Small intestine (tissue), 7 donors: ENCODE results near the gene GLI3. TPM values are rescaled to one million over a fixed set of nuclear protein-coding genes. Genes with fewer than 3 reads are reported as not detected.

ENCODE experiments used
- DNase-seq, 2 donors: peaks; one replicate each; pipeline versions ENCODE4 v3.0.0 to v3.0.0-alpha.2; 2013
- FAIRE-seq: peaks from 2 replicates; lab custom pipeline; 2012; peaks lifted over from hg19 to GRCh38; lab: Jason Lieb, UNC
- H3K27ac ChIP-seq, 3 donors: one replicate each; pipeline ENCODE4 v1.5.1; 2013; ENCODE audit warnings: low read length in 2 of 3, mild to moderate bottlenecking in 2 of 3, control low read depth in 1 of 3, inconsistent platforms in 1 of 3, low read depth in 1 of 3, moderate library complexity in 1 of 3
- H3K27me3 ChIP-seq, 3 donors: one replicate each; pipeline ENCODE4 v1.6.1; 2013; ENCODE audit warnings: low read length in 3 of 3, inconsistent platforms in 1 of 3; ENCODE audit not compliant: control insufficient read depth in 3 of 3, insufficient read depth in 3 of 3
- H3K36me3 ChIP-seq, 3 donors: one replicate each; pipeline ENCODE4 v1.6.1; 2013; ENCODE audit warnings: low read length in 3 of 3, inconsistent platforms in 1 of 3, low read depth in 1 of 3, mild to moderate bottlenecking in 1 of 3, moderate library complexity in 1 of 3; ENCODE audit not compliant: control insufficient read depth in 3 of 3, insufficient read depth in 2 of 3
- H3K4me1 ChIP-seq, 3 donors: one replicate each; pipeline ENCODE4 v1.6.1; 2013; ENCODE audit warnings: low read length in 2 of 3, inconsistent platforms in 1 of 3, low read depth in 1 of 3, mild to moderate bottlenecking in 1 of 3, moderate library complexity in 1 of 3; ENCODE audit not compliant: control insufficient read depth in 3 of 3, insufficient read depth in 2 of 3
- H3K4me3 ChIP-seq, 3 donors: one replicate each; pipeline ENCODE4 v1.5.1; 2013; ENCODE audit warnings: low read length in 3 of 3, control low read depth in 1 of 3, inconsistent platforms in 1 of 3, low read depth in 1 of 3, mild to moderate bottlenecking in 1 of 3, moderate library complexity in 1 of 3
- H3K9me3 ChIP-seq, 2 donors: one replicate each; pipeline ENCODE4 v1.6.1; 2013; ENCODE audit warnings: low read depth in 1 of 2, low read length in 1 of 2; ENCODE audit not compliant: control insufficient read depth in 2 of 2, insufficient read depth in 1 of 2
- WGBS, 3 donors: extraction: QIAGEN DNeasy Blood & Tissue Kit; methylation state at CpG; one replicate each; pipeline ENCODE4 v1.1.7; 2013; 5-methylcytosine and 5-hydroxymethylcytosine counted together
- polyA plus RNA-seq, 4 donors: library from polyadenylated mRNA; stranded (reverse) in 3 of 4; unstranded in 1 of 4; fragments of 200-250 nt in 3 of 4; fragments of 120-200 nt in 1 of 4; gene quantifications; one replicate each; pipeline versions ENCODE4 v1.2.1 to v1.2.3, GENCODE V29; 2013
- donor health status: healthy with polysubstance abuse.
- donor health status: control.
- donor health status: control.
- donor health status: Bipolar disorder and iron deficiency.
- donor health status: healthy.

Gene GLI3
- polyA plus RNA-seq, 4 donors: 0.54 to 2.7 (median 1.8) TPM; not detected in 1

DNA sequence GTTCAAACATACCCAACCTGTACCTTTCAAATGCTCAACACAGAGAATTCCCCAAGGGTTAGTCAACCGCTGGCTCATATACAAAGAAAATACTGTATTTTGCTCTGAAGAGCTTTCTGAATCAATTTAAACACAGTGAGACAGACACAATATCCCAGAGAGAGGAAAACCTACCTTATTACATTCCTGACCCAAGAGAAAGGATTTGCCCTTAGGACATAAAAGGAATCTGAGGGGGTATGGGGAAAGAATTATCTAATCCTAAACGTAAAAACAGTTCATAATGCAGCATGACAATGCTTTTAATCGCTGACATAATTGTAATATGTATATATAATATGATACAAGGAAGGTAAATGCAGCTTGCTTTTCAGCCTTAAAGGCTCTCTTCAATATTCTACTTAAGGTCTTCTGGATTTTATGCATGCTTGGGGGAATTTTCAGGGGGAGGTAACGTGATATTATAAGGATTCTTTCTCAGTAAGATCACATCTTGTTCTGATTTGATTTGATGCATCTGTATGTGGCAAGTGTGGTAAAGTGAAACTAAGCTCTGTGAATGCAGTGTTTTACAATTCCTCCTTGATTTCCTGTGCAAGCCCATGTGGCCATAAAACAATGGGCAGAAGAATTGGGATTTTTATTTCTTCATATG lies 240.5 kb downstream of the GLI3 start:
- no peak overlapping the region for H3K4me3 ChIP-seq
- no peak for FAIRE-seq
- no peaks in the 10 kb centered on the region for H3K9me3 ChIP-seq
- H3K36me3 ChIP-seq: no peaks in the 10 kb centered on the region
- DNase-seq: no peak
- H3K27ac ChIP-seq: no peak overlapping the region
- no peaks in the 10 kb centered on the region for H3K4me1 ChIP-seq
- 53 to 68% (median 62%) methylated on average over 4 of the region's 4 CpGs for WGBS, 3 donors
- peaks cover 0 to 2% (median 0%) of the 10 kb centered on the region in 3 donors for H3K27me3 ChIP-seq

DNA sequence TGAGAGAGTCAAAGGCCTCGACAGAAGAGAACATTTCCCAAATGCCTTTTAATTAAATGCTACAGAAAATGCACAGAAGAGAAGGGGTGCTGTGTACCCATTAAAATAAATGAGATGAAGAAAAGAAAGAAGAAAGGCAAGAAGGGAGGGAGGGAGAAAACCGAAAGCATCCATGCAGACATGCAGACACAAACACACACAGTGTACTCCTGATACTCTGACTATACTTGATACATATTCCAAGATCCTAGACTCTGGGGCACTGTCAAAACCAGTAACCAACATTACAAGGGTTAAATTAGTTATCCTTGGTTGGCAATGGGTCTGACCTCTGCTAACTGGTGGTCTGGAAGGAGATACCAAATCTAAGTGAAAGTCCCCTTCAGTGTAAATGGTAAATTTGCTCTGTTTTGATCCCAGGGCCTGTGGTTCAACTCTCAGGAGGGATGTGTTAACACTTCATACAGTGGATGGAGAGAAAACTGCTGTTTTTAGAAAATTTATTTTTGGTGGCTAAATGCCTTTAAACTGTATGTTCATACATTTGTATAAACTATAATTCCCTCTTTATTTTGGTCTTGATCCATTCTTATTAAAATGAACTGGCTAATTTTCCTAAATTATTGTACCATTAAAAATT lies 241.3 kb downstream of the GLI3 start:
- 77 to 83% (median 81%) methylated on average over 2 of the region's 2 CpGs for WGBS, 3 donors
- Histone ChIP-seq H3K27ac (no peak overlapping the region), H3K4me3 (no peak overlapping the region), H3K36me3 (no peaks in the 10 kb centered on the region), H3K4me1 (no peaks in the 10 kb centered on the region), H3K27me3 (peaks cover 0 to 2% (median 0%) of the 10 kb centered on the region in 3 donors), H3K9me3 (no peaks in the 10 kb centered on the region)
- FAIRE-seq (no peak), DNase-seq (no peak)

DNA sequence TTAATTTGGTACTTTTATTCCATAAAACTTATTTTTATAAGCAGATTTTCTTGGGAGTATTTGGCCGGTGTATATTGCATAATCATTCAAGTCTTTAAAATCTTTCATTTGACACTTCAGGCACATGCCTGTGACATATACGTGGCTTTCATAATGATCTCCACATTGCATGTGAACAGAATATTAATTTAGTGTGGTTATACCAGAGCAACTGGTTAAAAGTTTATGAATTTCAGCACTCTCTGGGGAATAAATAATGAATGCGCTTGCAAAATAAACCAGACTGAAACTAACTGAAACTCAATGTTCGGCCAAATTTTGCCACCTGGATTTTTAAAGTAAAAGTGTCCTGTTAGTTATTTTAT lies 242.3 kb downstream of the GLI3 start:
- 77 to 92% (median 88%) methylated on average over 4 of the region's 4 CpGs for WGBS, 3 donors
- H3K4me1 ChIP-seq: no peaks in the 10 kb centered on the region
- no peak for FAIRE-seq

DNA sequence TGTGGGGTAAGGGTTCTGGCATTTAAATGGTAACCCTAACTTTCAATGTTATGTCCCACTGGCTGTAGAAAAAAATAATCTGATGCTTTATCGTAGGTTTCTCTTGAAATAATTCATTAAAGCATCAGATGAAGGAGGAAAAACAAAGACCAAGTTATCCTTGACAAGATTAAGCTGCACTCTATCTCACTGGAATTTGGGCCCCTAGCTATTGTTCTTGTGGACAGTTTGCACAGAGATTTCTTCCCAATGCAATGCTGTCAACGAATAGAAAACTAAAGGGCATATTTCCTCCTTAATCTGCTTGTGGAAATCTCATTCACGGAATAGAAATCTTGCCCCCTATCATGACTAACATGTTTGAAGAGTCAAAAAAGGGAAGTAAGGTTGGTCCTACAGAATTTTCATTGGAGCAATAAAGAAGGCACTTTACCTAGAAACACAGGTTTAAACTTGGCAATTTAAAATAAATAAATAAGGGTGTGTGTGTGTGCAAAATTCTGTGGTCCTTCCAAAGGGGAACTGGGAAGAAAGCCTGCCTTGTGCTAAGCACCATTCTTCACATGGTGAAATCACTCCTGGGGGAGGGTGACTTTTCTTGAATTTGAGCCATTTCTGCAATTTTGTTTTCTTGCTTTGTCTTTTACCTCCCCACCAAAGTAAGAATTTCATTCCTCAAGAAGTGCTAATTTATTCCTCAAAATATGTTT lies 242.8 kb downstream of the GLI3 start:
- no peak overlapping the region for H3K27ac ChIP-seq
- no peaks in the 10 kb centered on the region for H3K36me3 ChIP-seq
- 55 to 57% (median 55%) methylated on average over 3 of the region's 3 CpGs for WGBS, 3 donors
- H3K4me1 ChIP-seq: no peaks in the 10 kb centered on the region
- DNase-seq (no peak), FAIRE-seq (no peak)
- H3K9me3 ChIP-seq: no peaks in the 10 kb centered on the region
- H3K4me3 ChIP-seq: no peak overlapping the region
- H3K27me3 ChIP-seq: peaks cover 0 to 2% (median 0%) of the 10 kb centered on the region in 3 donors

More for the DNA sequence above, 242.3 kb downstream of the GLI3 start:
- H3K27me3 ChIP-seq: peaks cover 0 to 2% (median 0%) of the 10 kb centered on the region in 3 donors
- no peak overlapping the region for H3K27ac ChIP-seq
- H3K4me3 ChIP-seq: no peak overlapping the region
- no peak for DNase-seq
- no peaks in the 10 kb centered on the region for H3K36me3 ChIP-seq
- H3K9me3 ChIP-seq: no peaks in the 10 kb centered on the region

DNA sequence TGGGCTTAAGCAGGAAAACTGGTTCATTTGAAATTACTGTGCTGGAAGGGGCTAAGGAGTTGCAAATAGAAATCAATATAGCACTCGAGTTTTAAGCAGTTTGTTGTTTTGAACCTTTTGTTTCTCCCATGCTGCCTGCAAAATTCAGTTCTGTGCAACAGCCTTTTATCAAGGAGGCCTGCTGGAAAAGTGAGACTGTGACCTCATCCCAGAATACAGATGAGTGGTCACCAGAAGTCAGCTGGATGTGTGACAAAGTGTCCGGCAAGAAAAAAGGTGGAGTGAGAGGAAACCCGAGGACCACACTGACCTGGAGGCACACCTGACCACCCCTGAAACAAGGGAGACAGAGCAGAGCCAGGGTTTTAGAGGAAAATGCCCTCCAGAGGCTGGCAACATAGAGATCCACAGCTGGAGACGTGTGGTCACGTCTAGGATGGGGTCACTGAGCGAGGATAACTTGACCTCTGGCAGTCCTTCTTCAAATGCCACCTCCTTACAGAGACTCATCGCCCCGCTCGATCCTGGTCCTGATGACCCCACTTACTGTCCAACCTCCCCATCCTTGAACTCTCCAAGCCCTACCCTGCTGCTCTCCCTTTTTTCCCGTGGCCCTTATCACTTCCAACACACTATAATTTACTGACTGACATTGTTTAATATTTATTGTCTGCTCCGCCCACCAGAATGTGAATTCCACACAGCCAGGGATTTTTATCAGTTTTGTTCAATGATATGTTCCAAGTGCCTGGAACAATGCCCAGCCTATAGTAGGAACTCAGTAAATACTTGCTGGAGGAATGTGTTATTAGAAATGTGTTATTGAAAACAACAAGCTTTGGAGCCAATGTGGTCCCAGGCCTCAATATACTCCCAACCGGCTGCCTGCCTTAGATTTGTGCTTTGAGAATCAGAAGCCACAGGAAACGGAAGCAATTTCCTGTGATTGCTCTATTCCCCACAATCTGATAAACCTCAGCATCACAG lies 243.8 kb downstream of the GLI3 start:
- FAIRE-seq (no peak), DNase-seq (no peak)
- H3K4me3 ChIP-seq: no peak overlapping the region
- no peak overlapping the region for H3K27ac ChIP-seq
- WGBS, 3 donors: 44 to 59% (median 58%) methylated on average over 13 of the region's 13 CpGs
- H3K27me3 ChIP-seq: peaks cover 0 to 2% (median 0%) of the 10 kb centered on the region in 3 donors
- H3K4me1 ChIP-seq: no peaks in the 10 kb centered on the region
- H3K9me3 ChIP-seq: no peaks in the 10 kb centered on the region
- no peaks in the 10 kb centered on the region for H3K36me3 ChIP-seq

DNA sequence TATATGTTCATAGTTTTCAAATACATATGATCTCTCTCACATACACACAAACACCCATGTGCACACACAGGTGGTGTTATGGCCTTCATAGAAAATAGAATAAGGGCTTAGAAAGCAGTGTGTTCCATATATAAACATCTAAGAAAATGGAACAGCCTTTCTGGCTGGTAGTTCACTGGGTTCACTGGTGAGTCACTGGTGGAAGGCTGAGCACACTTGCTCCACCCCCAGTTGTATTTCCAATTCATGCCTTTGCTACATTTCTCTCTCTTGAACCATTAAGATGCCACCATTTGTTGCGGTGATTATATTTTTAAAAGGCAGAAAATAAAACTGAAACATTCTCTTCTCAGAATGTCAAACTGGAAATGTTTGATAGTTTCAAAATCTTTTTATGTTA lies 252.1 kb downstream of the GLI3 start:
- H3K9me3 ChIP-seq: no peaks in the 10 kb centered on the region
- FAIRE-seq: no peak
- H3K27me3 ChIP-seq: no peaks in the 10 kb centered on the region
- 86 to 97% (median 89%) methylated on average over 1 of the region's 1 CpG for WGBS, 3 donors
- H3K4me3 ChIP-seq: no peak overlapping the region
- H3K36me3 ChIP-seq: no peaks in the 10 kb centered on the region
- H3K4me1 ChIP-seq: no peaks in the 10 kb centered on the region
- no peak for DNase-seq
- H3K27ac ChIP-seq: no peak overlapping the region

DNA sequence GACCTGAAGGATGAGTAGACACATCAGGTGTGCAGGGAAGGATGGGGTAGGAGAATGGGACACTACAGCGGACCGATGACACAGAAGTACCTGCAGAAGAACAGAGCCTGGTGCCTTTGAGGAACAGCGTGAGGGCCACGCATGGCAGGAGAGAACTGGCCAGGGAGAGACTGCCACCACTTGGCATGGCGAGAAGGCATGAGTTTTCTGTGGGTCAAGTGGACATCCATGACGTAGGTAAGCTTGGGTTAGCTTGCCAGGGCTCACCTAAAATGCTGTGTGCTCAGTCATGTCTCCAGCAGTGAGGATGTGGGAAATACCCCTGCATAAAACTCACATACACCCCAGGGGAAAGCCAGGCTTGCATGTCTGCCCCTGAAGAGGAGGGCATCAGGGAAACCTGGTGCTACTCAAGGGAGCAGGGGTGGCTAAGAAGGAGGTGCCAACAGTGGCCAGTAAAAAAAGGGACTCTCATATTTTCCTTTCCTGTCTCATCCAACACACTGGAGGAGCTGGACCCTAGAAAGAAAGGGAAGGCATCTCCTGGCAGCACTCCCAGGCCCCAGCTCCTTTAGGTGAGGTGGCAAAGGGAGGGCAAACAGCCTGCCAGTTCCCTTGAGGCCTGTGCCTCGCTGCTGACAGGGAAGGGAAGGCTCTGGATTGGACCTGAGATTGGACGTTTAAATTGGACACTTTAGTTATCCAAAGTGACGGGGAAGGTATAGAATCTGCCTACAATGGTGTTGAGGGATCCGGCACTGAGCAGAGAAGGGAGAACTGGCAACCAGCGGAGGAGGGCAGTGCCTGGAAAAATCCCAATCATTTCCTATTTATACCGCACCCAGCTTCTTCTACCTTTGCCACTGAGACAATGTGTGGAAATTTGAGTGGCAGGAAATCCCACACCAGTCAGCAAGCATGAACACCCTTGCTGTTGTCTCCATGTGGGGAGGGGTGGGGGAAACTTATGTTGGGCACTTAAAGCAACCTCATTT lies 255.7 kb downstream of the GLI3 start:
- DNase-seq (no peak), FAIRE-seq (no peak)
- 85 to 88% (median 88%) methylated on average over 12 of the region's 12 CpGs for WGBS, 3 donors
- H3K27ac ChIP-seq: no peak overlapping the region
- no peak overlapping the region for H3K4me3 ChIP-seq
- no peaks in the 10 kb centered on the region for H3K36me3 ChIP-seq
- no peaks in the 10 kb centered on the region for H3K4me1 ChIP-seq
- H3K9me3 ChIP-seq: no peaks in the 10 kb centered on the region
- no peaks in the 10 kb centered on the region for H3K27me3 ChIP-seq
